HL-60 (cell line): Measurements from ENCODE around the gene CNTNAP2.

ENCODE experiments used
- DNase-seq, 2 experiments: peaks; one replicate each; pipeline ENCODE4 v3.0.0-alpha.2; 2010 to 2020; ENCODE audit warnings: low read depth in 1 of 2, low spot score in 1 of 2
- H3K27ac ChIP-seq: fragments of 250-450 bp; sonication (Bioruptor Pico); replicated peaks from 2 replicates; pipeline ENCODE4 v1.5.1; 2020; ENCODE audit warnings: mild to moderate bottlenecking, moderate library complexity
- H3K27me3 ChIP-seq: fragments of 250-450 bp; sonication (Bioruptor Pico); 2 replicates; pipeline ENCODE4 v1.5.1; 2021; ENCODE audit warnings: mild to moderate bottlenecking, moderate library complexity; ENCODE audit not compliant: insufficient read depth, poor library complexity, severe bottlenecking
- H3K4me3 ChIP-seq: replicated peaks from 2 replicates; pipeline ENCODE4 v1.5.1; 2011; ENCODE audit warnings: mild to moderate bottlenecking, control low read depth, low read length; ENCODE audit not compliant: insufficient read depth
- GABPA ChIP-seq: IDR thresholded peaks from 2 replicates; pipeline ENCODE4 v1.6.1; 2012; ENCODE audit warnings: low read depth
- POLR2AphosphoS5 ChIP-seq: IDR thresholded peaks from 2 replicates; pipeline ENCODE4 v1.6.1; 2012; ENCODE audit warnings: low read depth
- SPI1 ChIP-seq: IDR thresholded peaks from 2 replicates; pipeline ENCODE4 v1.6.1; 2012; ENCODE audit warnings: low read depth, mild to moderate bottlenecking, borderline replicate concordance
- TF ChIP-seq, protein P1 (sequence below): IDR thresholded peaks from one replicate; pipeline ENCODE4 v1.5.1; 2011; ENCODE audit warnings: low read length, control low read depth, inconsistent platforms; ENCODE audit not compliant: insufficient read depth
- TF ChIP-seq, protein P2 (sequence below): IDR thresholded peaks from 2 replicates; pipeline ENCODE4 v1.6.1; 2012; ENCODE audit warnings: low read depth; ENCODE audit not compliant: insufficient replicate concordance

CNTNAP2 gene

DNA sequence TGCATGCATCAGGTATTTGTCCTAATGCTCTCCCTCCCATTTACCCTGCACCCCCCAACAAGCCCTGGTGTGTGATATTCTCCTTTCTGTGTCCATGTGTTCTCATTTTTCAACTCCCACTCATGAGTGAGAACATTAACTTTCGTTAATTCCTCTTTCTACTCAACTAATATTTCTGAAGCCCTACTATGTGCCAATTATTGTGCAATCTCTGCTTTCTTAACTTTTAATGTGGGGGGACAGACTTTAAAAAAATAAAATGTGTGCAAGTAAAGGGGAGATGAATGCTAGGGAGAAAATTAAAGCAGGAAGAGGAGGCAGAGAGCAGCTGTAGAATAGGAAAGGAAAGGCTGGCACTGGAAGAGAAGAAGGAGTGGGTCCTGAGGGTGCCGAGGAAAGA is 1520.0 kb downstream of the CNTNAP2 start:
- DNase-seq = no peak
- TF ChIP-seq POLR2AphosphoS5 = no peak
- no peaks in the 10 kb centered on the region for H3K27me3 ChIP-seq
- H3K27ac ChIP-seq = no peak overlapping the region
- H3K4me3 ChIP-seq = no peak overlapping the region

DNA sequence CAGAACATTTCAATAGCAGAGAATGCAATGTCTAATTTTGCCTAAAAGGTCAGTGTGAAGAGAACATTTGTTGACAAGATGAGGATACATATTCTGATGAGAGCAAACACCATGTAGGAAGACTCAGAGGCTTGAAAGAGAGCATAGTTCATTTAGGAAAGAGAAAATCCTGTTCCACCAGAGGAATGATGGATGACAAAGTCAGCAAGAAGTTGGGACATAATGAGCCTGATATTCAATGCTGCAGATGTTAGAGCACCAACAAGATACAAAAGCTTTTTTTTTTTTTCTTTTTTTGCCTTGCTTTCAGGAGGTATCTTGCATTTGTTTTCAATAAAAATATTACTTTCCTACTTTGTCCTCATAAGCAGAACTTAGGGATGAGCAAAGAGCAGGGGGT is 1522.0 kb downstream of the CNTNAP2 start:
- DNase-seq = no peak
- H3K27ac ChIP-seq = no peak overlapping the region
- no peaks in the 10 kb centered on the region for H3K27me3 ChIP-seq
- H3K4me3 ChIP-seq = no peak overlapping the region
- TF ChIP-seq SPI1 = no peak
- no peak for TF ChIP-seq POLR2AphosphoS5
- TF ChIP-seq GABPA = no peak
- TF ChIP-seq, protein P1, sequence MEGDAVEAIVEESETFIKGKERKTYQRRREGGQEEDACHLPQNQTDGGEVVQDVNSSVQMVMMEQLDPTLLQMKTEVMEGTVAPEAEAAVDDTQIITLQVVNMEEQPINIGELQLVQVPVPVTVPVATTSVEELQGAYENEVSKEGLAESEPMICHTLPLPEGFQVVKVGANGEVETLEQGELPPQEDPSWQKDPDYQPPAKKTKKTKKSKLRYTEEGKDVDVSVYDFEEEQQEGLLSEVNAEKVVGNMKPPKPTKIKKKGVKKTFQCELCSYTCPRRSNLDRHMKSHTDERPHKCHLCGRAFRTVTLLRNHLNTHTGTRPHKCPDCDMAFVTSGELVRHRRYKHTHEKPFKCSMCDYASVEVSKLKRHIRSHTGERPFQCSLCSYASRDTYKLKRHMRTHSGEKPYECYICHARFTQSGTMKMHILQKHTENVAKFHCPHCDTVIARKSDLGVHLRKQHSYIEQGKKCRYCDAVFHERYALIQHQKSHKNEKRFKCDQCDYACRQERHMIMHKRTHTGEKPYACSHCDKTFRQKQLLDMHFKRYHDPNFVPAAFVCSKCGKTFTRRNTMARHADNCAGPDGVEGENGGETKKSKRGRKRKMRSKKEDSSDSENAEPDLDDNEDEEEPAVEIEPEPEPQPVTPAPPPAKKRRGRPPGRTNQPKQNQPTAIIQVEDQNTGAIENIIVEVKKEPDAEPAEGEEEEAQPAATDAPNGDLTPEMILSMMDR = no peak
- TF ChIP-seq, protein P2, sequence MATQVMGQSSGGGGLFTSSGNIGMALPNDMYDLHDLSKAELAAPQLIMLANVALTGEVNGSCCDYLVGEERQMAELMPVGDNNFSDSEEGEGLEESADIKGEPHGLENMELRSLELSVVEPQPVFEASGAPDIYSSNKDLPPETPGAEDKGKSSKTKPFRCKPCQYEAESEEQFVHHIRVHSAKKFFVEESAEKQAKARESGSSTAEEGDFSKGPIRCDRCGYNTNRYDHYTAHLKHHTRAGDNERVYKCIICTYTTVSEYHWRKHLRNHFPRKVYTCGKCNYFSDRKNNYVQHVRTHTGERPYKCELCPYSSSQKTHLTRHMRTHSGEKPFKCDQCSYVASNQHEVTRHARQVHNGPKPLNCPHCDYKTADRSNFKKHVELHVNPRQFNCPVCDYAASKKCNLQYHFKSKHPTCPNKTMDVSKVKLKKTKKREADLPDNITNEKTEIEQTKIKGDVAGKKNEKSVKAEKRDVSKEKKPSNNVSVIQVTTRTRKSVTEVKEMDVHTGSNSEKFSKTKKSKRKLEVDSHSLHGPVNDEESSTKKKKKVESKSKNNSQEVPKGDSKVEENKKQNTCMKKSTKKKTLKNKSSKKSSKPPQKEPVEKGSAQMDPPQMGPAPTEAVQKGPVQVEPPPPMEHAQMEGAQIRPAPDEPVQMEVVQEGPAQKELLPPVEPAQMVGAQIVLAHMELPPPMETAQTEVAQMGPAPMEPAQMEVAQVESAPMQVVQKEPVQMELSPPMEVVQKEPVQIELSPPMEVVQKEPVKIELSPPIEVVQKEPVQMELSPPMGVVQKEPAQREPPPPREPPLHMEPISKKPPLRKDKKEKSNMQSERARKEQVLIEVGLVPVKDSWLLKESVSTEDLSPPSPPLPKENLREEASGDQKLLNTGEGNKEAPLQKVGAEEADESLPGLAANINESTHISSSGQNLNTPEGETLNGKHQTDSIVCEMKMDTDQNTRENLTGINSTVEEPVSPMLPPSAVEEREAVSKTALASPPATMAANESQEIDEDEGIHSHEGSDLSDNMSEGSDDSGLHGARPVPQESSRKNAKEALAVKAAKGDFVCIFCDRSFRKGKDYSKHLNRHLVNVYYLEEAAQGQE = no peak

DNA sequence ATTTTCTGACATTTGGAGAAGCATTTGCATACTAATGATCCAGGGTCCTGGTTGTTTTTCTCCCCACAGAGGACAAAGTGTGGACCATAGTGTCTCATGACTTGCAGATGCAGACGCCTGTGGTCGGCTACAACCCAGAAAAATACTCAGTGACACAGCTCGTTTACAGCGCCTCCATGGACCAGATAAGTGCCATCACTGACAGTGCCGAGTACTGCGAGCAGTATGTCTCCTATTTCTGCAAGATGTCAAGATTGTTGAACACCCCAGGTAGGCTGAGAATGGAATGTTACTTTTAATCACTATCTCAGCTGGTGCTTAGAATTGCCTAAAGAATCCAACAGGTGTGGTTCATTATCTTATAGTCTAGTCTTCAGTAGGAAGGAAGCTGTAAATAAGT is 1522.4 kb downstream of the CNTNAP2 start:
- no peak for DNase-seq
- TF ChIP-seq, protein P1 = no peak
- H3K4me3 ChIP-seq = no peak overlapping the region

DNA sequence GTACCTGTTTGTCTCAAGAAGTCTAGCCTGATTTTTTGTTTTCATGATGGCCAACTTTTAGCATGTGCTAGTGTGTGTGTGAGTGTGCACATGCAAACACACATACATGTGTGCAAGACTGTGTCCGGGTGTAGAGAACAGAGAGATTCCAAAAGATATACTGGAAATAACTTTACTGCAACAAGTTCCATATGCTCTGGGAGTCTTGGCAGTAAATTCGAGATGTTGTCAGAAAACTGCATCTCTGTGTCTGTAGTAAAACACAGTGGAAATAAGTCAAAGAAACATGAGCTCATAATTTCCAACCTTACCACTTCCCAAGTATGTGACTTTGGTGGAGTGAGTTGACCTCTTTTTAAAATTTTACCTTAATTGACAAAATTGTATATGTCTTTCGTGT is 1523.2 kb downstream of the CNTNAP2 start:
- H3K4me3 ChIP-seq = no peak overlapping the region
- TF ChIP-seq, protein P2 = no peak
- TF ChIP-seq POLR2AphosphoS5 (no peak), SPI1 (no peak), GABPA (no peak)
- TF ChIP-seq, protein P1 = no peak
- no peak overlapping the region for H3K27ac ChIP-seq
- no peak for DNase-seq
- no peaks in the 10 kb centered on the region for H3K27me3 ChIP-seq

More for the DNA sequence above, 1522.4 kb downstream of the CNTNAP2 start:
- Histone ChIP-seq H3K27ac (no peak overlapping the region), H3K27me3 (no peaks in the 10 kb centered on the region)
